Suppressor macrophage treated with lipopolysaccharide for 1 hour (primary cell): Measurements from ENCODE around the gene BRCA1.
"Not testable (repeated sequence)": the region's sequence is repeated elsewhere in the genome, so short reads cannot be mapped to it uniquely, and the experiment has no call there.

Experiments
- DNase-seq, 3 donors: peaks; one replicate each; pipeline ENCODE4 v3.0.0-alpha.2; 2020 to 2022

The BRCA1 gene

GRCh38 chr17:43000894-43001293 lies 124.3 kb downstream of the BRCA1 start:
- not testable (repeated sequence) for DNase-seq

- no peak for DNase-seq
These were observed 126.1 kb downstream of the BRCA1 start for GRCh38 chr17:42999003-42999525.

GRCh38 chr17:42997984-42998938 lies 126.9 kb downstream of the BRCA1 start, which contains the start of gene RPL27:
Gene RPL27, plus strand, starts transcription at chr17:42998419. Its CDS starts 332 bp downstream, at chr17:42998751.
- peak; percentile 97 to 100 (median 99) for DNase-seq

GRCh38 chr17:42997390-42997983 lies 127.7 kb downstream of the BRCA1 start:
- DNase-seq: no peak
